K562 (cell line): ENCODE results near the gene OXNAD1.

ENCODE experiments used
- GABPA ChIP-seq: fragments of 200-800 bp; sonication (Bioruptor generic); conservative IDR thresholded peaks from 2 replicates; pipeline ENCODE4 v1.6.1; 2016; ENCODE audit warnings: low read depth, missing genetic modification characterization, missing compliant biosample characterization
- HNRNPUL1 ChIP-seq: fragments of 200-400 bp; formaldehyde crosslinking; IDR thresholded peaks from 2 replicates; pipeline ENCODE4 v1.6.1; 2017; ENCODE audit warnings: low read length
- SAFB ChIP-seq: fragments of 200-400 bp; formaldehyde crosslinking; IDR thresholded peaks from 2 replicates; pipeline ENCODE4 v1.6.1; 2017; ENCODE audit warnings: low read depth, low read length, borderline replicate concordance
- TF ChIP-seq, protein P1 (sequence below): fragments of 250-450 bp; sonication (Bioruptor Pico); IDR thresholded peaks from 2 replicates; pipeline ENCODE4 v1.8.0; 2021; ENCODE audit warnings: moderate library complexity, mild to moderate bottlenecking, inconsistent platforms
- TF ChIP-seq, protein P2 (sequence below), 2 experiments: fragments of 450-650 bp; IDR thresholded peaks; 2 replicates each; pipeline ENCODE4 v1.6.1; 2018; ENCODE audit warnings: mild to moderate bottlenecking in 2 of 2, low read depth in 1 of 2; ENCODE audit not compliant: partially characterized antibody in 2 of 2

DNA sequence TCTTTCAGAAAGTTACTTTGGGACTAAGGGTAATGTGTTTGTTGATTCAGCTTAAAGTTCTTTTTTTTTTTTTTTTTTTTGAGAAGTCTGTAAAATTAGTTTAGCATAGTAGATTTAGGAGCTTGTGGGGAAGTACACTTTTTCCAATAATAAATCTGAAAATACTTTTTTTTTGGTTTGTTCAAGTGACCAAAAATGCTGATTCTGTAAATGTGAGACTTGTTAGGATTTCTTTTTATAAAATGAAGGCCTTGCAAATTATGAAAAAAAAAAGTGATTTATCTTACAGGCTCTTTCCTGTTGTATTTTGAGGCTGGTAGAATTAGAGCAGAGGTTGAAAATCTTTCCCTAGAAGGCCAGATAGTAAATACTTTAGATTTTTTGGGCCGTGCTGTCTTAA, 7.6 kb downstream of the OXNAD1 start:
- TF ChIP-seq SAFB (no peak), HNRNPUL1 (no peak), GABPA (tag) (no peak)
- TF ChIP-seq, protein P1, sequence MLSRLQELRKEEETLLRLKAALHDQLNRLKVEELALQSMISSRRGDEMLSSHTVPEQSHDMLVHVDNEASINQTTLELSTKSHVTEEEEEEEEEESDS (CRISPR knock-in tag), result no peak
- TF ChIP-seq, protein P2, sequence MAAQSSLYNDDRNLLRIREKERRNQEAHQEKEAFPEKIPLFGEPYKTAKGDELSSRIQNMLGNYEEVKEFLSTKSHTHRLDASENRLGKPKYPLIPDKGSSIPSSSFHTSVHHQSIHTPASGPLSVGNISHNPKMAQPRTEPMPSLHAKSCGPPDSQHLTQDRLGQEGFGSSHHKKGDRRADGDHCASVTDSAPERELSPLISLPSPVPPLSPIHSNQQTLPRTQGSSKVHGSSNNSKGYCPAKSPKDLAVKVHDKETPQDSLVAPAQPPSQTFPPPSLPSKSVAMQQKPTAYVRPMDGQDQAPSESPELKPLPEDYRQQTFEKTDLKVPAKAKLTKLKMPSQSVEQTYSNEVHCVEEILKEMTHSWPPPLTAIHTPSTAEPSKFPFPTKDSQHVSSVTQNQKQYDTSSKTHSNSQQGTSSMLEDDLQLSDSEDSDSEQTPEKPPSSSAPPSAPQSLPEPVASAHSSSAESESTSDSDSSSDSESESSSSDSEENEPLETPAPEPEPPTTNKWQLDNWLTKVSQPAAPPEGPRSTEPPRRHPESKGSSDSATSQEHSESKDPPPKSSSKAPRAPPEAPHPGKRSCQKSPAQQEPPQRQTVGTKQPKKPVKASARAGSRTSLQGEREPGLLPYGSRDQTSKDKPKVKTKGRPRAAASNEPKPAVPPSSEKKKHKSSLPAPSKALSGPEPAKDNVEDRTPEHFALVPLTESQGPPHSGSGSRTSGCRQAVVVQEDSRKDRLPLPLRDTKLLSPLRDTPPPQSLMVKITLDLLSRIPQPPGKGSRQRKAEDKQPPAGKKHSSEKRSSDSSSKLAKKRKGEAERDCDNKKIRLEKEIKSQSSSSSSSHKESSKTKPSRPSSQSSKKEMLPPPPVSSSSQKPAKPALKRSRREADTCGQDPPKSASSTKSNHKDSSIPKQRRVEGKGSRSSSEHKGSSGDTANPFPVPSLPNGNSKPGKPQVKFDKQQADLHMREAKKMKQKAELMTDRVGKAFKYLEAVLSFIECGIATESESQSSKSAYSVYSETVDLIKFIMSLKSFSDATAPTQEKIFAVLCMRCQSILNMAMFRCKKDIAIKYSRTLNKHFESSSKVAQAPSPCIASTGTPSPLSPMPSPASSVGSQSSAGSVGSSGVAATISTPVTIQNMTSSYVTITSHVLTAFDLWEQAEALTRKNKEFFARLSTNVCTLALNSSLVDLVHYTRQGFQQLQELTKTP (IDR thresholded peaks at IDR 0.05; ENCODE audit: low read depth in 1 of 2, partially characterized antibody in 2 of 2), result no peak
